Measurements from ENCODE around the gene EGR2. TPM values are rescaled to one million over a fixed set of nuclear protein-coding genes. Genes with fewer than 3 reads are reported as not detected.

EGR2 gene
- polyA plus RNA-seq, 3 donors from 2014 or later = 0.28 to 0.80 (median 0.29) TPM

GRCh38 chr10:62778125-62778524 is 38.0 kb downstream of the EGR2 start:
- H3K36me3 Mint-ChIP-seq = no peaks in the 10 kb centered on the region
- H3K27ac Mint-ChIP-seq = peak overlapping the region in 2 of 6 donors; percentile 15 to 69
- peaks cover 0 to 2% (median 0%) of the 10 kb centered on the region in 6 donors for H3K9me3 Mint-ChIP-seq
- H3K27me3 Mint-ChIP-seq (ENCODE audit: low read depth in 3 of 3) = peaks cover 0 to 3% (median 3%) of the 10 kb centered on the region in 3 donors
- no peak overlapping the region for H3K4me3 Mint-ChIP-seq
- no peak for DNase-seq
- peaks cover 21 to 24% of the 10 kb centered on the region in 2 donors for H3K4me1 Mint-ChIP-seq

GRCh38 chr10:62772186-62772974 is 43.8 kb downstream of the EGR2 start:
- DNase-seq = no peak
- Mint-ChIP-seq H3K36me3 (no peaks in the 10 kb centered on the region), H3K4me1 (no peaks in the 10 kb centered on the region), H3K4me3 (no peak overlapping the region), H3K9me3 (no peaks in the 10 kb centered on the region), H3K27ac (no peak overlapping the region), H3K27me3 (ENCODE audit: low read depth in 3 of 3) (peaks cover 0 to 2% (median 2%) of the 10 kb centered on the region in 3 donors)

GRCh38 chr10:62769574-62770242 is 46.5 kb downstream of the EGR2 start:
- H3K4me3 Mint-ChIP-seq = no peak overlapping the region
- H3K4me1 Mint-ChIP-seq = peaks cover 0 to 2% of the 10 kb centered on the region in 2 donors
- no peaks in the 10 kb centered on the region for H3K36me3 Mint-ChIP-seq
- H3K9me3 Mint-ChIP-seq = no peaks in the 10 kb centered on the region
- peaks cover 2 to 4% (median 2%) of the 10 kb centered on the region in 3 donors for H3K27me3 Mint-ChIP-seq (ENCODE audit: low read depth in 3 of 3)
- H3K27ac Mint-ChIP-seq = no peak overlapping the region
- no peak for DNase-seq

GRCh38 chr10:62766386-62766785 is 49.8 kb downstream of the EGR2 start:
- Mint-ChIP-seq H3K27ac (no peak overlapping the region), H3K27me3 (ENCODE audit: low read depth in 3 of 3) (peaks cover 1 to 2% (median 2%) of the 10 kb centered on the region in 3 donors), H3K9me3 (peaks cover 0 to 2% (median 0%) of the 10 kb centered on the region in 6 donors), H3K36me3 (no peaks in the 10 kb centered on the region), H3K4me1 (peaks cover 0 to 2% of the 10 kb centered on the region in 2 donors), H3K4me3 (no peak overlapping the region)
- no peak for DNase-seq

- no peak overlapping the region for H3K4me3 Mint-ChIP-seq
- no peak overlapping the region for H3K27ac Mint-ChIP-seq
- no peak for DNase-seq
- H3K4me1 Mint-ChIP-seq = peaks cover 0 to 2% of the 10 kb centered on the region in 2 donors
- peaks cover 0 to 2% (median 0%) of the 10 kb centered on the region in 6 donors for H3K9me3 Mint-ChIP-seq
- peaks cover 1 to 2% (median 2%) of the 10 kb centered on the region in 3 donors for H3K27me3 Mint-ChIP-seq (ENCODE audit: low read depth in 3 of 3)
- H3K36me3 Mint-ChIP-seq = no peaks in the 10 kb centered on the region
Observed at GRCh38 chr10:62765726-62766125, 50.4 kb downstream of the EGR2 start.

- H3K4me3 Mint-ChIP-seq = no peak overlapping the region
Observed at GRCh38 chr10:62764011-62764410, 52.2 kb downstream of the EGR2 start.

GRCh38 chr10:62763155-62763554 is 53.0 kb downstream of the EGR2 start:
- no peak overlapping the region for H3K27ac Mint-ChIP-seq

More at GRCh38 chr10:62764011-62764410, 52.2 kb downstream of the EGR2 start:
- H3K27me3 Mint-ChIP-seq (ENCODE audit: low read depth in 3 of 3) = peaks cover 0 to 5% (median 2%) of the 10 kb centered on the region in 3 donors
- no peak overlapping the region for H3K27ac Mint-ChIP-seq
- H3K9me3 Mint-ChIP-seq = peaks cover 0 to 2% (median 0%) of the 10 kb centered on the region in 6 donors
- no peak for DNase-seq
- peaks cover 9% of the 10 kb centered on the region in 2 donors for H3K4me1 Mint-ChIP-seq
- H3K36me3 Mint-ChIP-seq = no peaks in the 10 kb centered on the region

More at GRCh38 chr10:62763155-62763554, 53.0 kb downstream of the EGR2 start:
- peaks cover 0 to 2% (median 0%) of the 10 kb centered on the region in 6 donors for H3K9me3 Mint-ChIP-seq
- no peaks in the 10 kb centered on the region for H3K36me3 Mint-ChIP-seq
- no peak overlapping the region for H3K4me3 Mint-ChIP-seq
- no peak for DNase-seq
- H3K27me3 Mint-ChIP-seq (ENCODE audit: low read depth in 3 of 3) = peaks cover 0 to 5% (median 2%) of the 10 kb centered on the region in 3 donors
- peaks cover 9% of the 10 kb centered on the region in 2 donors for H3K4me1 Mint-ChIP-seq

Other genes starting within 250 kb of the EGR2 start
- 1 to 10 TPM; 1.0 to 5.0 (median 2.3) TPM for gene ADO, start 11.6 kb downstream of the EGR2 start, polyA plus RNA-seq

Data from immature natural killer cell (primary cell).